Measurements from ENCODE around the gene HDAC9.

The HDAC9 gene

DNA sequence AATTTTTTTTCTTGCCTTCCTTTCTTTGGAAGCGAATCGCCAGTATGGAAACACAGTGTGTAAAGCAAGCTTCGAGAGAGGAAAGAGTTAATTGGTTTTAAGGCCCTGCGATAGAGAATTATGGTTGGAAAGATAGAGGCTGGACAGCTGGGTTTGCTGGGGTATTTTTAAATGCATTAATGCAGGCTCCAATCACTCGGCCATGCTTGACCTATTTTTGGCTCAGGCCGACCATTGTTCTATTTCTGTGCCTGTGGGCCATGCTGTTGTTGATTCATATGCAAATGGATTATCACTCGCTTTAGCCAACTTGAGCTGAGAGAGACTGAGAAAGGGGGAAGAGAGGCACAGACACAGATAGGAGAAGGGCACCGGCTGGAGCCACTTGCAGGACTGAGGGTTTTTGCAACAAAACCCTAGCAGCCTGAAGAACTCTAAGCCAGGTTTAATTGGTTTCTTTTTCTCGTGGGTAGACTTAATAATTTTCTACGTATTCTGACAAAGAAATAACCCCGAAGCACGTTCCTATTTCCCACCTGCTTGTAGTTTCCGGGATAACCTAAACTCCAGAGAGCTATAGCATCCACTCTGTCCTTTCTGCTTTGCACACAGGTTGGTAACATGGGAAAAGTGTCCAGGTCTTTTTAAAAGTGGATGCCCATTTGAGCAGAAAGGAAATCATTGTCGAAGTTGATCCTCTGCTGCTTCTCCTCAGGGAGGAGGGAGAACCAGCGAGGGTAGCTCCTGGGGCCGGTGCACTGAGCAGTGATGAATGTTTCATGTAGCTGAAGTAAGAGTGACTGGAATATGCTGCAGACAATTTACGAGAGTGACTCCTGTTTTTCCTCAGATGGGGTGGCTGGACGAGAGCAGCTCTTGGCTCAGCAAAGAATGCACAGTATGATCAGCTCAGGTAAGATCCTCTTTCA lies at the start of gene HDAC9:
Gene HDAC9 (plus strand): TSS at position 338 of the 929 bp plus-strand sequence. CDS start 554 bp downstream, at position 892.
- H3K36me3 ChIP-seq (ENCODE audit: control insufficient read depth, insufficient read depth, low read length) = no peaks in the 10 kb centered on the region
- no peaks in the 10 kb centered on the region for H3K9me3 ChIP-seq (ENCODE audit: control insufficient read depth, insufficient read depth, low read length)
- H3K4me3 ChIP-seq (ENCODE audit: low read length) = peak within 1 kb of the TSS; percentile 17; the same call in 1 of the 2 replicates
- no CpG with 5 or more reads among the region's 18 CpGs for WGBS (ENCODE audit: insufficient coverage, insufficient read length)
- H3K4me1 ChIP-seq (ENCODE audit: control insufficient read depth, insufficient read depth, low read length) = peaks cover 2% of the 10 kb centered on the region
- H3K27me3 ChIP-seq (ENCODE audit: control insufficient read depth, insufficient read depth, low read length) = no peaks in the 10 kb centered on the region
- no peak within 1 kb of the TSS for H3K27ac ChIP-seq (ENCODE audit: low read length)
- DNase-seq (ENCODE audit: low read depth, low spot score) = peak; percentile 47

DNA sequence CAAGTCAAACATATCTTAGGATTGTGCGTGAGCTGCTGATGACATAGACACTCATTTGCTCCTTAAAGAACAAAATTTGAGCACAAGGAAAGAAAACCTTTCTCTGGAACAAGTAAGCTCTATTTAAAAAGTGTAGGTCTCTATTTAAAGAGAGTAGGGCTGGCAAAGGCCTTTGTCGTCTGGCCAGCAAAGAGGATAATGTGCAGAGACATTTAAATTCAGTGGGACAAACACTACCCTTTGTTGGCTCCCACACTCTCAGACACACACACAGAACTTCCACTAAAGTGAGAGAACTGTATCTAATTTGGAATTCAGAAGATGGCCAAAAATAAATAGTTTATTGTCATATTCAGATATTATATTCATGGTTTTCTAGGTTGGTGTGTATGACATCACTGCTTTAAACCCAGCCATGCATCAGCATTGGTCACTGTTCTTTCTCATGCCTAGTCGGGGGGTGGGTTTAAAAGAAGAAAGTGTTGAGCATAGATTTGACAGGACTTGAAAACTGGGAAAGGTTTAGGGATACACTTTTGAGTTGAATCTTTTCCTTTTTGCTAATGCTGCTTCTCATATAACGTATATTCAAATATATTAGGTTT lies 49.5 kb upstream of the HDAC9 start:
- Histone ChIP-seq H3K27me3 (ENCODE audit: control insufficient read depth, insufficient read depth, low read length) (no peaks in the 10 kb centered on the region), H3K36me3 (ENCODE audit: control insufficient read depth, insufficient read depth, low read length) (no peaks in the 10 kb centered on the region), H3K9me3 (ENCODE audit: control insufficient read depth, insufficient read depth, low read length) (no peaks in the 10 kb centered on the region), H3K4me1 (ENCODE audit: control insufficient read depth, insufficient read depth, low read length) (no peaks in the 10 kb centered on the region), H3K27ac (ENCODE audit: low read length) (no peak overlapping the region), H3K4me3 (ENCODE audit: low read length) (no peak overlapping the region)
- DNase-seq (ENCODE audit: low read depth, low spot score) = no peak
- no CpG with 5 or more reads among the region's 4 CpGs for WGBS (ENCODE audit: insufficient coverage, insufficient read length)

DNA sequence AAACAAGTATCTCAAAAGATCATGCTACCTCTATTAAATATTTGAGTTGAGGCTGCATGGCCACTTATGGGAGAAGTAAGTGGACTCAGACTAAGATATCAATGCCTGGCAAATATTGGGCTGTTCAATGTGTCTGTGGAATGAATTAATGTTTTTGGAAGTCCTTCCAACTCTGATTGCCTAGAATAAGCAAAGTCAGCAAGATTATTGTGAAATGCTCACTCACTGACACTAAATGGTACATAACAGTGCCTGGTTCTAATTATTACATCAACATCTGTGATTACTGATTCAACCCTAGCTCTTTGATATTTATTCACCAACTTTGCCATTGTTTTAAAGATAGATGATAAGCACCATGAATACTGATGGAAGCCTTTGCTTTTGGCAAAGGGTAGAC lies 45.5 kb upstream of the HDAC9 start:
- Histone ChIP-seq H3K9me3 (ENCODE audit: control insufficient read depth, insufficient read depth, low read length) (no peaks in the 10 kb centered on the region), H3K36me3 (ENCODE audit: control insufficient read depth, insufficient read depth, low read length) (no peaks in the 10 kb centered on the region)
- no peak for DNase-seq (ENCODE audit: low read depth, low spot score)

DNA sequence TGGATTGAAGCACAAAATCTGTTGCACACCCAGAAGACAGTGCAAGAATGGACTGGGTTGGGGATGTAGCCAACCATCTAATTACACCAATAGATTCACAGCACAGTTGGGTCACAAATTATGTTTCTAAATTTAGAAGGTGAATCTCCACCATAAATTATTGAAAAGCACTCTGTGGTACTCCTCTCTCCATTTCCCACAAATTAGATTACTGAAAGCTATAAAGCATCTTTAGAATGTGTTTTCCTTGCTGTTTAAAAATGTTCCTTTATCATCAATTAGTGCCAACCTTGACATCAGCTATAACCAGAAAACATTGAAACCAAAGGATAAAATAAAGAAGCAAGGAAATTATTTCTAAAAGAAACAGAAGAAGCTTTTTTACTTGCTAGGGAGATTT lies 39.9 kb upstream of the HDAC9 start:
- no peaks in the 10 kb centered on the region for H3K4me1 ChIP-seq (ENCODE audit: control insufficient read depth, insufficient read depth, low read length)
- H3K36me3 ChIP-seq (ENCODE audit: control insufficient read depth, insufficient read depth, low read length) = no peaks in the 10 kb centered on the region
- no peaks in the 10 kb centered on the region for H3K9me3 ChIP-seq (ENCODE audit: control insufficient read depth, insufficient read depth, low read length)
- no peaks in the 10 kb centered on the region for H3K27me3 ChIP-seq (ENCODE audit: control insufficient read depth, insufficient read depth, low read length)
- no peak for DNase-seq (ENCODE audit: low read depth, low spot score)
- no peak overlapping the region for H3K27ac ChIP-seq (ENCODE audit: low read length)
- no peak overlapping the region for H3K4me3 ChIP-seq (ENCODE audit: low read length)

More for the DNA sequence above, 45.5 kb upstream of the HDAC9 start:
- Histone ChIP-seq H3K27me3 (ENCODE audit: control insufficient read depth, insufficient read depth, low read length) (no peaks in the 10 kb centered on the region), H3K4me3 (ENCODE audit: low read length) (no peak overlapping the region), H3K4me1 (ENCODE audit: control insufficient read depth, insufficient read depth, low read length) (no peaks in the 10 kb centered on the region), H3K27ac (ENCODE audit: low read length) (no peak overlapping the region)

DNA sequence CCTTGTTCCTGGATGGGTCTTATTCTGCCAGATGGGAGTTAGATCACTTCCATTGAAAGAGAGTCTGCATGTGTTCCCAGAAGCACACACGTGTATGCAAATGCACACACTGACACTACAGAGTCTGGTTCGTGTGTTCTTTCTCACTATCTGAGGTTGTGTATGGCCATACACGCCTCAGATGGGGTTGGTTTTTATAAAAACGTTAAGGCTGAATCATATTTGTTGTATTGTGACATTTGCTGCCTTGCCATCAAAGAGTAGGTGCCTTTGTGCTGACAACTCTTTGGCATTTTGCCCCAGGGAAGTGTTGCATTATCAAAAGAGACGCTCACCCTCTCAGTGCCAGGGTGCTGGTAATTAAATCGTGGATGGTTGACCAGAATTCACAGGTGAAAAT lies 37.7 kb upstream of the HDAC9 start:
- no CpG with 5 or more reads among the region's 6 CpGs for WGBS (ENCODE audit: insufficient coverage, insufficient read length)

DNA sequence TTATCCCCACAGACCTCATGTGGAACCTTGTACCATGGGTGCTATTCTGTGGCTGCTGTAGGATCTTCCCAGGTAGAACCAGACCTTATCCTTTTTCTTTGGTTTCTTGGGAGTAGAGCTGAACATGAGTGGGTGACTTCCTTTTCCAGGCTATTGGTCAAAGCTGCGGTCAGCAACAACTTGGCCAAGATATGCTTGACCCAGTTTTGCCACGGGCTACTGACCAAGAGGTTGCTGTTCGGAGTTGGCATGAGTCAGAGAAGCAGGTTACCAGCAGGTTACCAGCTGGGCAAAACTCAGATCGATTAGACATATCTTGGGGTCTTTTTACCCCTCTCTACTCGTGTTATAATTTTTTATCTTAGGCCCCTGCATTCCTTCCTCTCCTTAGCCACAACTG lies 36.7 kb upstream of the HDAC9 start:
- WGBS (ENCODE audit: insufficient coverage, insufficient read length) = no CpG with 5 or more reads among the region's 5 CpGs
- Histone ChIP-seq H3K4me1 (ENCODE audit: control insufficient read depth, insufficient read depth, low read length) (no peaks in the 10 kb centered on the region), H3K27ac (ENCODE audit: low read length) (no peak overlapping the region), H3K36me3 (ENCODE audit: control insufficient read depth, insufficient read depth, low read length) (no peaks in the 10 kb centered on the region), H3K4me3 (ENCODE audit: low read length) (no peak overlapping the region), H3K9me3 (ENCODE audit: control insufficient read depth, insufficient read depth, low read length) (no peaks in the 10 kb centered on the region), H3K27me3 (ENCODE audit: control insufficient read depth, insufficient read depth, low read length) (no peaks in the 10 kb centered on the region)
- DNase-seq (ENCODE audit: low read depth, low spot score) = no peak

More for the DNA sequence above, 37.7 kb upstream of the HDAC9 start:
- Histone ChIP-seq H3K36me3 (ENCODE audit: control insufficient read depth, insufficient read depth, low read length) (no peaks in the 10 kb centered on the region), H3K4me3 (ENCODE audit: low read length) (no peak overlapping the region), H3K27me3 (ENCODE audit: control insufficient read depth, insufficient read depth, low read length) (no peaks in the 10 kb centered on the region), H3K9me3 (ENCODE audit: control insufficient read depth, insufficient read depth, low read length) (no peaks in the 10 kb centered on the region), H3K27ac (ENCODE audit: low read length) (no peak overlapping the region), H3K4me1 (ENCODE audit: control insufficient read depth, insufficient read depth, low read length) (no peaks in the 10 kb centered on the region)
- no peak for DNase-seq (ENCODE audit: low read depth, low spot score)

DNA sequence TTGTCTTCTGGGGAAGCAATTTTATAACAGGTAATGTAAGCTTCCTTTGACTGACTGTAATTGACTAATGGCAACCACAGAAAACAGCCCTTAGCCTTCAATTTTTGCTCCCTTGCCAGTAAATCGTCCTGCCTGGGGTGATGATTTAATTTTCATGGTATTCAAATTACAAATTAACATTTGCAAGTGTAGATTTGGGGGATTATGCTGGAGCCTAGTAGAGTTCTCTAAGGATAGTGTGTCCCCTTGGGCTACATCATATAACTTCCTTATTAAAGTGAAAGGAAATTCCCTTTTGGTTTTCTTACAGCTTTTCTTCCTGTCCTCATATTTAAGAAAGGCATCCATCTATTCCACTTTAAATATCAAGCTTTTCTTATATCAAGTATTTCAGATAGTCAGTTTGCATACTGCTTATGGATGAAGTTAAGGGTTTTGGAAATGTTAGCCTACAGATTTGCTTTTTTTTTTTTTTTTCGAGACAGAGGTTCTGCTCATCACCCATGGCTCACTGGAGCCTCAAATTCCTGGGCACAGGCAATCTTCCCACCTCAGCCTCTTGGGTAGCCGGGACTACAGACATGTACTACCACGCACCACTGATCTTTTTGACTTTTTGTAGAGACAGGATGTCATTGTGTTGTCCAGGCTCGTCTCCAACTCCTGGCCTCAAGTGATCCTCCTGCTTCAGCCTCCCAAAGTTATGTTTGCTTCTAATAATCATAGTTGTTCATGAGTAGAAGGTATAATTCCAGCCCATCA lies 35.9 kb upstream of the HDAC9 start:
- no peaks in the 10 kb centered on the region for H3K36me3 ChIP-seq (ENCODE audit: control insufficient read depth, insufficient read depth, low read length)
- H3K27ac ChIP-seq (ENCODE audit: low read length) = no peak overlapping the region
- H3K4me3 ChIP-seq (ENCODE audit: low read length) = no peak overlapping the region
- no peaks in the 10 kb centered on the region for H3K9me3 ChIP-seq (ENCODE audit: control insufficient read depth, insufficient read depth, low read length)
- no peak for DNase-seq (ENCODE audit: low read depth, low spot score)
- no CpG with 5 or more reads among the region's 5 CpGs for WGBS (ENCODE audit: insufficient coverage, insufficient read length)
- no peaks in the 10 kb centered on the region for H3K4me1 ChIP-seq (ENCODE audit: control insufficient read depth, insufficient read depth, low read length)
- no peaks in the 10 kb centered on the region for H3K27me3 ChIP-seq (ENCODE audit: control insufficient read depth, insufficient read depth, low read length)

DNA sequence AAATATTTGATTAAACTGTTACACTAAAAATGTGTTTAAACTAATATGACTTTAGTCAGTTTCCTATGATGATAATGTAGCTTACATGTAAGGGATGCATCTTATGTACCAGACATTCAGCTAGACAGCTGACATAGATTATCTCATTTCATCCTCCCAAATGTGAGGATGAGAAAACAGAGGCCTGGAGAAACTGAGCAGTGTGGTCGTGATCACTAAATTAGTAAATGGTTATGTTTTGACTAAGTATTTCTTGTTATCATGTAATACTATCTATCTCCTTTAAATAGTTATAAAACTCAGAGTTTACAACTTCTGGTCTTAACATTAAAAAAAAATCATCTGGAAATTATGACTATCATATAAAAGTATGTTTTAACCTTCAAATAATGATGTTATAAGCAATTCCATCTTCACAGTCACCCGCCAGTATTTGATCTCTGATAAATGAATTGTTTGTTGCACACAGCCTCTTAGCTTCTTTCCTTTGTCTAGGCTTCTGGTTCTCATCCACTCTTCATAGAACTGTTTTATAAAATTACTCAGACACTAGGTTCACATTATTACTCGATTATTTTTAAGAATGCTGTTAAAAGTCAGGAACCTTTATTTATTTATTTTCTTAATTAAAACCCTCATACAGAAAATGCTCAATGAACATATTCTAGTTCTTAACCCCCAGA lies 33.6 kb upstream of the HDAC9 start:
- no peaks in the 10 kb centered on the region for H3K9me3 ChIP-seq (ENCODE audit: control insufficient read depth, insufficient read depth, low read length)
- H3K27me3 ChIP-seq (ENCODE audit: control insufficient read depth, insufficient read depth, low read length) = no peaks in the 10 kb centered on the region
- H3K4me1 ChIP-seq (ENCODE audit: control insufficient read depth, insufficient read depth, low read length) = no peaks in the 10 kb centered on the region
- WGBS (ENCODE audit: insufficient coverage, insufficient read length) = no CpG with 5 or more reads among the region's 3 CpGs
- no peak overlapping the region for H3K27ac ChIP-seq (ENCODE audit: low read length)
- no peak overlapping the region for H3K4me3 ChIP-seq (ENCODE audit: low read length)
- no peak for DNase-seq (ENCODE audit: low read depth, low spot score)
- H3K36me3 ChIP-seq (ENCODE audit: control insufficient read depth, insufficient read depth, low read length) = no peaks in the 10 kb centered on the region

DNA sequence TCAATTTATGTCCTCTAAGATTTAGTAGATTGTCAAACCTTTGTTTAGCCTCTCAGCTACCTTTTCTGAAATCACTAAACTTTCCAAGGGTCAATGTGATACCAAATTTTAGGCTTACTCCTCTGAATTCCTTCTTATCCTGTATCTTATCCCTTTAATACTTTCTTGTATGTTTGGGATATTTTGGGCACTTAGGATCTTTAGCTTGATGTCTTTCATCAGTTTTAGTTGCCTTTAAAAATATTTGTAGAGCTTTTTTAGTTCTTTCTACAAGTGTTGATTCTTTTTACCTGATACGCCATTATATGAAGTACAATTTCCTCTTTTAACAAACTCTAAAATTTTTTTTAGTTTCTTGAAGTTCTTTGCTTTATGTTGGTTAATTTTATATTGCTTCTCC lies 30.7 kb upstream of the HDAC9 start:
- Histone ChIP-seq H3K27me3 (ENCODE audit: control insufficient read depth, insufficient read depth, low read length) (no peaks in the 10 kb centered on the region), H3K27ac (ENCODE audit: low read length) (no peak overlapping the region), H3K4me1 (ENCODE audit: control insufficient read depth, insufficient read depth, low read length) (no peaks in the 10 kb centered on the region), H3K36me3 (ENCODE audit: control insufficient read depth, insufficient read depth, low read length) (no peaks in the 10 kb centered on the region), H3K9me3 (ENCODE audit: control insufficient read depth, insufficient read depth, low read length) (no peaks in the 10 kb centered on the region), H3K4me3 (ENCODE audit: low read length) (no peak overlapping the region)
- no peak for DNase-seq (ENCODE audit: low read depth, low spot score)
- WGBS (ENCODE audit: insufficient coverage, insufficient read length) = no CpG with 5 or more reads among the region's 1 CpG

DNA sequence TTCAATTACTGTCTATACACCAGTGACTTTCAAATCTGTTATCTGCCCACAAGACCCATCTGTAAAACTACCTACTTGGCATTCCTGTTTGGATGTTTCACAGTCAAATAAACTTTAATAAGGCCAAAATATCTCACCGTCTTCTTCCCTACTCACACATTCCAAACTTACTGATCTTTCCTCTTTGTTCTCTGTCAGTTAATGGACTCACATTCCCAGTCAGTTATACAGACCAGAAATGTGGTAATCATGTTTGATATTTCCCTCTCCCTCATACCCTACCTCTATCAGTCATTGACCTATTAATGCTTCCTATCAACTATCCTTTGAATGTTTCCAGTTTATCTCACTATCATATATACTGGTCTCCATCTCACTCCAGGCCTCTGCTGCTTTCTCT lies 28.5 kb upstream of the HDAC9 start:
- 100% methylated on average over 1 of the region's 1 CpG for WGBS (ENCODE audit: insufficient coverage, insufficient read length)
- no peak overlapping the region for H3K27ac ChIP-seq (ENCODE audit: low read length)
- no peaks in the 10 kb centered on the region for H3K4me1 ChIP-seq (ENCODE audit: control insufficient read depth, insufficient read depth, low read length)
- no peaks in the 10 kb centered on the region for H3K27me3 ChIP-seq (ENCODE audit: control insufficient read depth, insufficient read depth, low read length)
- H3K36me3 ChIP-seq (ENCODE audit: control insufficient read depth, insufficient read depth, low read length) = no peaks in the 10 kb centered on the region
- H3K4me3 ChIP-seq (ENCODE audit: low read length) = no peak overlapping the region
- H3K9me3 ChIP-seq (ENCODE audit: control insufficient read depth, insufficient read depth, low read length) = no peaks in the 10 kb centered on the region
- no peak for DNase-seq (ENCODE audit: low read depth, low spot score)
